A172 (cell line): Measurements from ENCODE around the gene USHBP1. TPM values are rescaled to one million over a fixed set of nuclear protein-coding genes. Genes with fewer than 3 reads are reported as not detected.
A peak's percentile ranks its signal among the peaks of the same experiment; 100 is the strongest.

Source experiments
- DNase-seq: peaks from one replicate; pipeline ENCODE4 v3.0.0-alpha.2; 2015; ENCODE audit warnings: low spot score
- total RNA-seq: library from RNA; depleted of rRNA; stranded (reverse); fragments of >200 nt; shearing (Covaris generic); gene quantifications from 2 replicates; pipeline ENCODE4 v1.2.3, GENCODE V29; 2014

The USHBP1 gene
- total RNA-seq, 1 experiment from 2014 or later, result not detected

- no peak for DNase-seq
Measured at GRCh38 chr19:17240062-17240752, 24.3 kb downstream of the USHBP1 start.

GRCh38 chr19:17237747-17238706 is 26.5 kb downstream of the USHBP1 start:
- DNase-seq, result no peak

GRCh38 chr19:17236811-17237543 is 27.6 kb downstream of the USHBP1 start:
- no peak for DNase-seq

GRCh38 chr19:17235971-17236777 is 28.4 kb downstream of the USHBP1 start:
- DNase-seq, result no peak

- no peak for DNase-seq
Measured at GRCh38 chr19:17235300-17235970, 29.1 kb downstream of the USHBP1 start.

GRCh38 chr19:17234911-17235299 is 29.6 kb downstream of the USHBP1 start:
- DNase-seq, result no peak

GRCh38 chr19:17232258-17232657 is 32.3 kb downstream of the USHBP1 start:
- DNase-seq, result no peak

GRCh38 chr19:17229890-17230289 is 34.7 kb downstream of the USHBP1 start:
- DNase-seq, result no peak

GRCh38 chr19:17227798-17228367 is 36.7 kb downstream of the USHBP1 start:
- no peak for DNase-seq

GRCh38 chr19:17226002-17226933 is 38.3 kb downstream of the USHBP1 start, which contains the start of gene OCEL1:
TSS of gene OCEL1 (plus strand) at chr19:17226226. CDS start at chr19:17226248, 22 bp downstream.
- DNase-seq, result peak; percentile 96

- DNase-seq, result no peak
Measured at GRCh38 chr19:17225053-17225452, 39.5 kb downstream of the USHBP1 start.

- peak; percentile 76 for DNase-seq
Measured at GRCh38 chr19:17220207-17220758, 44.3 kb downstream of the USHBP1 start.

- no peak for DNase-seq
Measured at GRCh38 chr19:17219286-17219685, 45.3 kb downstream of the USHBP1 start.

- no peak for DNase-seq
Measured at GRCh38 chr19:17216058-17216670, 48.4 kb downstream of the USHBP1 start.

GRCh38 chr19:17215127-17215971 is 49.2 kb downstream of the USHBP1 start, which contains the start of gene USE1:
TSS of gene USE1 (plus strand) at chr19:17215357. CDS start at chr19:17215406, 49 bp downstream.
- DNase-seq, result peak; percentile 80

- no peak for DNase-seq
Measured at GRCh38 chr19:17214508-17215126, 49.9 kb downstream of the USHBP1 start.

GRCh38 chr19:17213334-17213733 is 51.2 kb downstream of the USHBP1 start:
- no peak for DNase-seq
